Measurements from ENCODE around the gene ATP8B4.
"Not testable (repeated sequence)": the region's sequence is repeated elsewhere in the genome, so short reads cannot be mapped to it uniquely, and the experiment has no call there.

ATP8B4 gene

DNA sequence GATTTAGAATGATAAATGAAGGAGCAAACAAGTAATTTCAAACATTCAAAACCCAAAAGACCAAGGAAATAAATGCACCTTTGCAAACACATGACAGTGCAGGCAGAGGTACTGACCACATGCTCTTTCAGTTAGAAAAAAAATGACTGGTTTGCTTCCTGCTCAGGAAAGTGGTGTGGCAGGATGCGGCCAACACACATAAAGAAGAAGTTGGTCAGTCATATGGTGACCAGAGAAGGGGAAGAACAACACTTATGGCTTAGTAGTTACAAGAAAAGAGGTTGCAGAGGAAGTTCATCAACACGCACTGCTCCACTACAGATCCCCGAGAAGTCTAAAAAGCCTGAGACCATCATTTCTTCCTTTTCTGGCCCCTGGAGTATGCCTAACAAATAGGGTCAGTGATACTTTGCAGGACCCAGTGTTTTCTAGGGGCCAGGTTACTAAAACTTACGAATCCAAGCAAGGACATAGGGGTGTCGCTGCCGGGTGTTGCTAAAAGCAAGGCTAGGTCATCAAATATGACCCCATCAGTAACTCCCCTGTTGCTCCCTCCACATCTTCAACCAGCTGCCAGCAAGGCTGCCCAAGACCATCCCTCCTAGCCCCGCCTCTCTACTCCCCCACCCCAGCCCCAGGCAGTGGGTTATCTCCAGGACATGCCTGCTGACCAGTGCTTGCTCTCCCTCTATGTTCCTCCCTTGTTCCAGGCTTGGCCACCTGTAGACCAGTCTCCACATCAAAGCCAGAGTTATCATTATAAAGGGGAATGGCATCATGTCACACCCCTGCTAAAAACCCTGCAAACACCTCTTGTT, 11.2 kb downstream of the ATP8B4 start:
- DNase-seq: no peak

DNA sequence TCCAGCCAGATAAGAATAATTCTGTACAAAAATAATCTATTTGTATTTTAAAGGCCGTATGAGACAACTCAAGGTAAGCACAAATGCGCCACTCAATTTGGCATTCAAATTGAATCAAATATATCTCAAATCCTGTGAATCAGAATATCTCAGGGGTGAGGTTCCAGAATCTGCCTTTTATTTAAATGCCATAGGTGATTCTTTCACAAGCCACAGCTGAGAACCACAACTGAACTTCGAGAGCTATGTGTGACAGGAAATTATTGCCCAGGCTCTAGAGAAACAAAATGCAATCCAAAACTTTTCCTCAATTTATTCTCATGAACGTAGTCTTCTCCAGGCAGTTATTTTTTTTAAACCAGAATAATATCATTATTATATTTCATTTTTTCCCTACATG, 11.9 kb downstream of the ATP8B4 start:
- DNase-seq: no peak

DNA sequence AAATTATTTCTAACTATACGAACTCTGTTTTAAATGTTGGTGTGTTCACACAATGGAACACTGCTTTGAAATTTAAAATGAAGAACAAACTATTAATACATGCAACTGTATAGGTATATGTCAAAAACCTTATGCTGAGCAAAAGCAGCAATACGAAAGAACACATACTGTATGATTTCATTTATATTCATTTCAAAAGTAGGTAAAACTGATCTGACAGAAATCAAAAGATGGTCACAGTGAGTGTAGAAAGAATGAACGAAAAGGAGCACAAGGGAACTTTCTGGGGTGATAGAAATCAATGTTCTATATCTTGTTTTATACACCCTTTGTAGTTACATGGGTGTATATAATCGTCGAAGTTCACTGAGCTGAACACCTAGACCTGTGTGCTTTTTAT, 12.6 kb downstream of the ATP8B4 start:
- DNase-seq: no peak

DNA sequence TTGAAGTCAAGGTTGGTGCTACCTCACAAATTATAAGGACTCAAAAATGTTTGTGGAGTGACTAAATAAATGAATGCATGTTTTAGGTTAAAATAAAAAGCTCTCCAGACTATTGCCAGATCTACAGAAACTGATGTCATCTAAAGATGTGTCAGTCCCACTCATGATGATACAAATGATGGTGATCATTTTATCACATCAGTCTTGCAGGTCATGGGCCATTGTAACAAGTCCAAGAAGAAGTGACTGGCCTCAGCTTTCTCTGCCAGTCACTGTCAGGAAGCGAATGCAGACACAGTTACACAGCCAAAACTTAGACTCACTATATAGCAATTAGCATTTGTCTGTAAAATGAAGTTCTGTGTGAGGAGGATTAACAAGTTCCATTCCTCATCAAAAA, 18.5 kb downstream of the ATP8B4 start:
- no peak for DNase-seq

DNA sequence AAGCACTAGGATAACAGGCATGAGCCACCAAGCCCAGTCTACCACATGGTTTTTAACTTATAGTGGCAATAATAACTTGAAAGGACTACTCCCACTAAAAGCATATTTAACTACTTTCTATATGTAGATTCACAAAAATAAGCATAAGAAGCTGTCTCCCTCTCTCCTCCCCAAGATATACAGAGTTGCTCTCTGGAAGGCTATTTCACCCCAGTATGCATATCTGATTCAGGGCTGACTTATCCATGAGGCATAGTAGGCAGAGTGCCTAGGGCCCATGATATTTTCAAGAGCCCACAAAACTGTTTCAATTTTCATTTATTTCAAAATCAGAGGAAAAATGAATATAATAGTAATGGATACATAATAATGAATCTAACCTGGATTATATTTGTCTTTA, 20.5 kb downstream of the ATP8B4 start:
- no peak for DNase-seq

DNA sequence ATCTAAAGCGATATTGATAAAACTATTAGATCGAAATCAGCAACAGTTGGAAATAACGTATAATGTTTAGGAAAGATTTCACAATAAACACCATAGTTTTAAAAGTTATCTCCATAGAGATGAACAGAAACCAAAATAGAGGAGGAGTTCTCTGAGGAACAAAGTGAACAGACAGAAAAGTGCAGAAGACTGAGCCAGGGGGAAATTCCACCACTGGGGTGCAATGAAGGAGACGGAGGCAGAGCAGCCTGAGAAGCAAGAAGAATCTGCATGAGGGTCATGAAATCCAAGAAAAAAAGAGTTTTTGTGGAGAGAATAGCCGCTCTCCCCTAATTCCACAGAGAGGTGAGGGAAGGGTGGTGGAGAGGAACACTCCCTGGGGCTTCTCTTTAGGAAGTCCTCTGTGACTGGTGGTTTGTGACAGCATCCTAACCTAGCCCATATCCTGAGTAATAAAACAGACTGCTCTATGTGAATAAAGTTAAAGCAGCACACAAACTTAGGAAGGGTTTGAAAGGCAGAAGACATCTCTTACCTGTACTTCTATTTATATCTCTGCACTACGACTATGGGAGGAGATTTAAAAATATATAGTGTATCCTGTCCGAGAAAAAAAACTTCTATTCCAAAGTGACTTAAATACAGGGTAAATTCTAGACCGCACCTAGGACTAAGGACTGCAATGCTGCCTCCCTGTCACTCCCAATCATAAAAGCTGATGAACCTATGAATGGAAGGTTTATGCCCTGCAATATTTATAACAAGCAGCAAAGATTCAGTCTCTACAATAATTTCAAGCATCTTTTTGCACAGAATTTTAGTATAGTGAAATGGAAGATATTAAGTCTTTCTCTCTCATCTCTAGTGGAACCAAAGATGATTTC, 22.9 kb downstream of the ATP8B4 start:
- no peak for DNase-seq

DNA sequence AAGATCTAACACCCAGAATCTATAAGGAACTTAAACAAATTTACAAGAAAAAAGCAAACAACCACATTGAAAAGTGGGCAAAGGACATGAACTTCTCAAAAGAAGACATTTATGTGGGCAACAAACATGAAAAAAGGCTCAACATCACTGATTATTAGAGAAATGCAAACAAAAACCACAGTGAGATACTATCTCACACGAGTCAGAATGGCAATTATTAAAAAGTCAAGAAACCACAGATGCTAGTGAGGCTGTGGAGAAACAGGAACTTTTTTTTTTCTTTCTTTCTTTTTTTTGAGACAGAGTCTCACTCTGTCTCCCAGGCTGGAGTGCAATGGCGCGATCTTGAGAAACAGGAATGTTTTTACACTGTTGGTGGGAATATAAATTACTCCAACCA, 29.6 kb downstream of the ATP8B4 start:
- DNase-seq: not testable (repeated sequence)

DNA sequence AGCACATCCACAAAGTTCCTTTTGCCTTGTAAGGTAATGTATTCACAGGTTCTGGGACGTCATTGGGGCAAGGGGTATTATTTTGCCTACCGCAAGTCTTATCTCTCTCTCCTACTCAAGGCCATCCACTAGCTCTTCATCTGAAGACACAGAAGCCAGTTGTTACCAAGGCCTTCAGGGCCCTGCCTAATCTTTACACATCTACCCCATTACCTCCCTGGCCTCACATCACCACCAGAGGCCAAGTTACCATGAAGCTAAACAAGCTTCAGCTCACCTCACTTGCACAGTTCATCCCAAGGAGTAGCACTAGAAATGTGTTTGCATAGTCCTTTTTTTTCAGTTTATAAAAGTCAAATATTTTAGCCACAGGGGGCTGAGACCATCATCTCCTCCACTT, 34.1 kb downstream of the ATP8B4 start:
- DNase-seq: no peak

DNA sequence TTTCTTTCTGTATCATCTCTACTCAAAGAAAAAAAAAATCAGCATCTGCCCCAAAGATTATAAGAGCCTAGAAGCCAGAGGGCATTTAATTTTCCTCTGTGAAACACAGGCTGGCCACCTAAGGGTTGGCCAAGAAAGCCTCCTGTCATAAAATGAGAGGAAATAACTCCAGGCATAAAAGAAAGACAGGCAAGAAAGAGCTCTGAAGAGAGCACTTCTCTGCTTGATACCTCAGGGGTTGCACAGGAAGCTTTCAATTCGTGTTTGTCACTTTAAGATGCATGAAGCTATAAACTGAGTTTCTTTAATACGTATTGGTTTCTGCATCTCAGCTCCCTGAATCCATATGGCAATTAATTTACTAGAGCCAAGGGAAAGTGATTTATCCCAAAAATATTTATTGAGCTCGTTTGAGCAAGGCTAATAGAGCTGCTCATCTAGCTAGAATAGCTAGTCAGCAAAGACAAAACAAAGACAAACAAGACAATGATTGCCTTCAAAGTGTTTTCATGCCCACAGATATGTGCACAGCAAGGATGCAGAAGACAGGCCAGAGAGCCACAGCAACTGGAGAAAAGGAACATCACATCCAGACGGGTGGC, 35.5 kb downstream of the ATP8B4 start:
- DNase-seq: no peak

DNA sequence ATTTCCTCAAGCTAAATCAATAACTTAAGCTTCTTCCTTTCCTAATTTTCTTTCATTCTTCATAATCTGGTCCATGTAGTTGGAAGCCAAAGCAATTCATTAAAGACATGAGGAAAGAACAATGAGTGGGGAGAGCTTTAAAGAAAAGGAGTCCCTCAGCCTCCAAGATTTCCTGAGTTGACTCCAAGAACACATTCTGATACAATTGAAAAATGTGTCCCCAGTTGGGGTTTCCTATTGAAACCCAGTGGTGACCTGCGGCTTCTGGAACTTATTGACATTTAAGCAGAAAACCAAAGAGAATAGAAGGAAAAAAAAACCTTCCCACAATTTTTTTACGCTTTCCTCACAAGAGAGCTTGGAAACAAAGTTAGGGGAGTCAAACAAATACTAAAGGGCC, 37.0 kb downstream of the ATP8B4 start:
- no peak for DNase-seq

DNA sequence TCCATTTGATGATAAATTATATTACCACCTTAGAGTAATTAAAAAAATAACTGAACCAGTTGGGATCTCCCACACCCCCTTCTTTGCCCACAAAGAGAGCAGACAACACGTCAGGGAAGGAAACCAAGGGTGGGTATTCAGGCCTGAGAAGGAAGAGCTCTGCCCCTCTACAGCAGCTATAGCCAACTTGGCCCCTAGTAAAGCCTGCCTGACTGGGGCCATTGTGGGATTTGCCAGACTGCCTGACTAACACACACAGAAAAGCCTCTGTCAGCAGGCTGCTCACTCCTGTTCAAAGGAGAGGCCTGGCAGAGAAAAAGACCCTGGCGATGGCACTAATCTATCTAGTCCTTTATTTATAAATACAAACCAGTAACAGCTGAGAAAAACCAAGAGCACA, 41.4 kb downstream of the ATP8B4 start:
- no peak for DNase-seq

DNA sequence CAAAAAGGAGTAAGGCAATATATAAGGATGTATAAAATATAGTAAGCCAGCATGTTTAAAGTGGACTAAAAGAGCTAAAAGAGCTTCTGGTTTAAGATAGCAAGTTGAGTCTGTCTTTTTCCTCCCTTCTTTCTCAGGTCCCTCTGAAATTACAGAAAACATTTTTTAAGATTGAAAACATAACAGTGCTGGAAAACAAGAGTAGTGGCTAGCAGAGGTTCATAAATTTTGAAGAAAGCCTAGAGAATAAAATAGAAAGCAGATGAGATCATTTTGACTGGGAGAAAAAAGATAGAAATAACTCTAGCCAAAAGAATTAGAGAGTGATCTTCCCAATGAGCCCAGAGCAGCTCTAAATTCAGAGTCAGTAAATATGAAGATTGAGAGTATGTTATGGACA, 41.9 kb downstream of the ATP8B4 start:
- DNase-seq: no peak

DNA sequence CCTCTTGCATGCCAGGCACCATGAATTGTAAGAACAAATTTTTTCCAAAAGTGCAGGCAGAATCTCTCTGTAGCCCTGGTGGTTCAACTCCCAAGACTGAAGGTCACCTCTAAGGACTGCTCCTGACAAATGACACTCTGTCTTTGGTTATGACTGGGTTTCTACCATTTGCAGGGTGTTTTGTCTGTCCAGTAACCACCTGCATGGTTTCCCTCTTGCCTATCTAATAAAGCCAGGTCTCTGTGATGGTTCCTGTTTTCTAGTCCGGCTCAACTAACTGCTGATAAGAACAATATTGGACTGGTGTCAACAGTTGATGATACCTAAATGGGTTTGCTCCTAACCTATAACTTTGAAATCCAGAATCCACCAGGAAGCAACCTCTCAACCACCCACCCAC, 43.7 kb downstream of the ATP8B4 start:
- DNase-seq: no peak

DNA sequence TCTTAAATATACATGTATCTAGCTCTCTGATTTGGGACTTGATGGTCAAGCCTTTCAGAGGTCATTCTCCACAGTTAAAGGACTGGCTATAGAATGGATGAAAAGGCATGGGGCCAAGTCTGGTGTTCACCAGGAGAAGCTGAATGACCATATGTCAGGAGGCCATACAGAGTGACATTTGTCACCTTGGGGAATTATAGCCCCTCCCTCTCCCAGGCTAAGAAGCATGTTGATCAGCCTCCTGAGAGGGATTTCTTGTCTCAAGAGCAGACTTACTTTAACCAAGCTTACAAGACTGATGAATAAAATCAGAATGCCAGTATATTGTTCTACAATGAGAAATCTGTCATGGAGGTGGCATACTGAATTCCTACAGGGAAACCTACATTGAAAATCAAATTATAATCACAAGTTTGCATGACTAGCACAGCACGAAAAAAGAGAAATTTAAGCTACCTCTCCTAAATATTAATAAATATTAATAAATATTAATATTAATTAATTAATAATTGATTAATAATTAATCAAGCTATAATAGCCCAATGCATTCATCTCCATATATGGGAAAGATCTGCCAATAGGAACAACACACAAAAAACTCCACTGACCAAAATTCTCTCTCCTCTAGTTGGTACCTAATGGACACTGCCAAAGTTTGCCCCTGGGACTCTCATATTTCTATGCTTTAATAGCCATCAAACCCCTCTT, 47.3 kb downstream of the ATP8B4 start:
- no peak for DNase-seq

DNA sequence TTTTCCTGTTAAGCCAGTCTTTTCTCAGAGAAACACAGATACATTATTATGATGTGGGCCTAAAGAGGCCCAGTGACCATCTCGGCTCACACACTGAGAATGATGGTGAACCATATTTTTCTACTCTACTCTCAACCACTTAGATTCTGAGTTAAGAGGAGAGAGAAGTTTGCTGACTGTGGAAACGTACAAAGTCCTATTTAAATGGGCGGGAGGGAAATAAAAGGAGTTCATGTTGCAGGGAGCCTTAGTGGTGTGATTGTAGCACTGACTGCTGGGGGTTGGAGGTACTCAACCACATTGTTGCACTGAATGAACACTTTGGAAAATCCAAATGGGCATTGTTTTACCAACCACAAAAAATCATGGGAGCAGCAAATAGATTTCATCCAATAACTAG, 51.0 kb downstream of the ATP8B4 start:
- DNase-seq: no peak

DNA sequence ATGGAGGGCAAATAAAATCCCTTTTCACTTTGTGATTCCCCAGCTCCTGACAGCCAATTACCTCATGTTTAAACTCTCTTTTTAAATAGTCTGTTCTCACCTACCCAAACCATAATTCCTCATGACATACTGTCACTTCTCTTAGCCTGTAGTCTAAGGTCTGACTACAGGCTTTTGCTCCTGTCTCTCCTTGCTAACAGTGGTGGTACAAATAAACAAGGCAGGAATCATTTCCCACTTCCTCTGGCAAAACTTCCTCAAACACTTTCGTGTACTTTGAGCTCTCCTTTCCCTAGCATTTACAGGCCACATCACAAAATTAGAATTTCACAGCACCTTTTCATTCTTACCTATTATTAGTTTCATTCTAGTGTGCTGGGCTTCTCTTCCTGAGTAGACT, 51.8 kb downstream of the ATP8B4 start:
- no peak for DNase-seq

DNA sequence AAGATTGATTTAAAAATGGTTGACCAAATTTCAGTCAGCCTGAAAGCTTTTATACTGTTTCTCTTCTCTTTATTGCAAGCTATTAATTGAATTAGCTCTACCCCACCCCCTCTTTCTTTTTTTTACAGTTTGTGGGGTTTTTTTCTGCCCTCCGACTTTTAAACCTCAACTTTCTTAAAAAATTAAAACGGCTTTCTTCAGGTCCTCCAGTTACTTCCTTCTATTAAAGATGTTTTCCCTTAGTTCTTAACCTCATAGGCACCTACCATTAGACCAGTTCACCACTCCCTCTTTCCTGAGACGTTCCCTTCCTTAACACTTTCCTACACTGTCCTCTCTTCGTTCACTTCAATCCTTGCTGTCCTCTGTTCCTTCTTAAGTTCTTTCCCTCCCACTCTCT, 52.4 kb downstream of the ATP8B4 start:
- DNase-seq: no peak

DNA sequence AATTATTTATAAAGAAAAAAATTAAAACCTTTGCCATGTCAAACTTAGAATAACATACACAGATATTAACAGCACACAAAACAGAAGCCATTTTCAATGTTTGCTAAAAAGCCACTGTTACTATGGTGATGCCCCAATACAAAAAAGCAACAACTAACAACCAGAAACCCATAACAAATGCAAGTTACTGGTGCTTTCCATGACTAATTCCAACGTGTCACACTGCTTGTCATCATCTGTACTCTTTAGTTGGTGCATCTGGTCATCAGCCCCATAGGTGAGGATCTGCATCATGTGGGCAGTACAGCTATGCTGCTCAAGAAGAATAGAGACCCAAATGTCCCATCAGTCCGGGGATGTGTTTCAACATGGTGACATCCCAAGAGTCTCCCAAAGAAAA, 52.8 kb downstream of the ATP8B4 start:
- DNase-seq: no peak

DNA sequence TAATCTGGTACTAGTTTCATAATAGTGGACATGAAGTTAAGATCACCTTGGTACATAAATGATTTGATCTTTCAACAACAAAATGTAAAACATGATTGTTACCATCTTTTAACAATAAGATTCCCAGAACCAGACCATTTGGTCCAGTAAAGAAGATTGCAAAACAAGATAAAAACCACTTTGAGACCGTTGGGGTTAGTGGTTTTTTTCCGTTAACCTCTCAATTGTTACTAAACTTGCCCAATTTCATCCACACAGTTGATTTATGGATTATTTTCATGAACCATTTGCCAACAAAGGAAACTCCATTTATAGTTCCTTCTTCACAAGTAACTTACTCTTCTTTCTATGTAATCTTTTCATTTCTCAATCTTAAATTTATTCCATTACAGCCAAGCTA, 53.8 kb downstream of the ATP8B4 start:
- no peak for DNase-seq

DNA sequence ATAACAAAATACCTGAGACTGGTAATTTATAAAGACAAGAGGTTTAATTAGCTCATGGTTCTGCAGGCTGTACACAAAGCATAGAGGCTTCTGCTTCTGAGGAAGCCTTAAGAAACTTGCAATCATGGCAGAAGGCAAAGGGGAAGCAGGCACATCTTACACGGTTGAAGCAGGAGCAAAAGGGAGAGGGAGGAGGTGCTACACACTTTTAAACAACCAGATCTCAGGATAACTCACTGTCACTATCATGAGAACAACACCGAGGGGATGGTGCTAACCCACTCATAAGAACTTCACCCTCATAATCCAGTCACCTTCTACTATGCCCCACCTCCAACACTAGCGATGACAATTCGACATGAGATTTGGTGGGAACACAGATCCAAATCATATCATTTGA, 54.4 kb downstream of the ATP8B4 start:
- no peak for DNase-seq

DNA sequence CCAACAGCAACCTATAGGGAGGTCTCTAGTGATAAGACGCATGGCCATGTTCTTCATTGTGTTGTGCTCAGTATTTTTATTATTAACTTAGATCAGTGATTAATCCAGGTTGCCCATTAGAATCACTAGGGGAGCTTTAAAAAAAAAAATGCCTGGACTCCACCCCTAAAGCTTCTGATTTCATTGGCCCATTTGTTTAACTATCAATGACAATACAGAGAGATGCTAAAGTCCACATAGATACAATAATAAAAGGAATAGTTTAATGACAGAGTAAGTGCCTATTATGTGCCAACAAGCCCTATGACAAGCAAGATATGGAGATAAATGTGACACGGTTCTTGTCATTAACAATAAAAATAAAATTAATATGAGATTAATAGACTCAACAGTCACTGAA, 55.8 kb downstream of the ATP8B4 start:
- no peak for DNase-seq

DNA sequence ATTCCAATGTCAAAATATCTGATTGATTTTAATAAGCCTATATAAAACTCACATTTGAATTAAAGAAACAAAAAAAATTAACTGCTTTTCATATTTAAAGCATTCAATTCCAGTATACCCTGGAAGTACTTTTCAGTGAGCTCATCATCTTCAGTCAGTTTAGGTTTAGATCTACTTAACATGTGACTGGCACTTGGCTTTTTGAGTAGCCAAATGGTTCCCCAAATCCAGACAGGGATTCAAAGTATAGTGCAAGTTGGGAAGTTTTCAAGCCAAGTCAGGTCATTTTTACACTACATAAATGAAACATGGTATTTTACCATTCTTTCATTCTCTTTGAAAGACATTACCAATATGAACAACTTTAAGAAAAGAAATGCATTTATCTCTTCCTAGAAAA, 57.5 kb downstream of the ATP8B4 start:
- DNase-seq: no peak

DNA sequence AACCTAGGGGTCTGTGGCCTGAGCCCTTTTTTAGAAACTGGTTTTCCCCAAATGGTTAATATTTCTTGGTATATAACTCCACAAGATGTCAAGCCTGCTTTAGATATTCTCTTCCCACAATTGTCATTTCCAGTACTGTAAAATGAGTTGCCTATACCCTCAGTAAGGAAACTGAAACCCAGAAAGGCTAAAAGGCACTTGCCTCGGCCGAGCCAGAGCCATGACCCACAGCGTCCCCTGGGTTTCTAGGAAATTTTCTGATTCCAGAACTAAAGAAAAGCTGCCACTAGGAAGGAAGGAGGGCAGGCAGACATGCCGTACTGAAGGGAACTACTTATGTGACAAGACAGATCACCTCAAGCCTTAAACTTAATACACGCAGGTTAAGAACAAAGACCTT, 59.1 kb downstream of the ATP8B4 start:
- DNase-seq: no peak
